ENCODE results near the gene PGS1. TPM values are rescaled to one million over a fixed set of nuclear protein-coding genes. Genes with fewer than 3 reads are reported as not detected.

The PGS1 gene
- total and polyA plus RNA-seq, 2 of the 8 experiments (the other 6 are each of a cell fraction or from before 2014, with no cell fraction given), result 46.7 to 60.0 TPM

GRCh38 chr17:78353834-78354233, 24.6 kb upstream of the PGS1 start:
- Histone ChIP-seq H2AFZ (ENCODE audit: low read length) (no peak overlapping the region), H3K36me3 (ENCODE audit: control insufficient read depth in 2 of 4, insufficient read depth in 4 of 4, low read length in 3 of 4) (peaks cover 2 to 19% (median 7%) of the 10 kb centered on the region in 4 experiments; a peak in 5 of 8 replicates), H4K20me1 (replicated peaks in 1 of 2; ENCODE audit: control insufficient read depth in 1 of 2, insufficient read depth in 2 of 2, low read length in 2 of 2) (peaks cover 16 to 20% of the 10 kb centered on the region in 2 experiments), H3K18ac (ENCODE audit: extremely low read depth, low read length) (peak overlapping the region; percentile 78; the same call in 1 of the 2 replicates), H2BK5ac (ENCODE audit: low read depth, low read length) (peak overlapping the region; percentile 95), H3K9me3 (ENCODE audit: insufficient read depth in 2 of 2, low read depth in 1 of 2, low read length in 1 of 2) (no peaks in the 10 kb centered on the region), H3K79me2 (ENCODE audit: control insufficient read depth in 1 of 2, insufficient read depth in 2 of 2, low read length in 2 of 2) (peaks cover 8 to 19% of the 10 kb centered on the region in 2 experiments; a peak in 3 of 4 replicates), H3K4ac (replicated peaks; ENCODE audit: insufficient read length, low read depth, low read length) (peak overlapping the region; percentile 61), H2BK120ac (replicated peaks; ENCODE audit: low read depth, low read length) (peak overlapping the region; percentile 98), H2BK15ac (ENCODE audit: low read length) (peak overlapping the region; percentile 53; the same call in 1 of the 2 replicates), H4K5ac (ENCODE audit: insufficient read length, low read depth, low read length) (peak overlapping the region; percentile 26), H2AK5ac (ENCODE audit: low read depth, low read length) (peak overlapping the region; percentile 91), H4K8ac (ENCODE audit: extremely low read depth, insufficient read depth, low read length) (no peak overlapping the region), H2BK20ac (ENCODE audit: low read length) (peak overlapping the region; percentile 99), H3K4me3 (ENCODE audit: extremely low read depth in 1 of 4, insufficient read depth in 2 of 4, low read depth in 3 of 4, low read length in 4 of 4) (peak overlapping the region in 2 of 4 experiments; percentile 14 to 54; a peak in 4 of 8 replicates), H2BK12ac (ENCODE audit: low read depth, low read length) (peak overlapping the region; percentile 97), H3K4me1 (replicated peaks in 1 of 4; ENCODE audit: control insufficient read depth in 3 of 4, insufficient read depth in 4 of 4, low read length in 3 of 4) (peaks cover 15 to 54% (median 36%) of the 10 kb centered on the region in 4 experiments), H3K23me2 (ENCODE audit: low read depth, low read length) (peaks cover 8% of the 10 kb centered on the region; the same call in 1 of the 2 replicates), H3K27ac (ENCODE audit: low read depth, low read length) (peak overlapping the region; percentile 67; the same call in 1 of the 2 replicates), H3K14ac (ENCODE audit: insufficient read length) (no peak overlapping the region), H4K91ac (replicated peaks; ENCODE audit: insufficient read length, low read length) (peak overlapping the region; percentile 79), H3K27me3 (replicated peaks in 1 of 4; ENCODE audit: control insufficient read depth in 3 of 4, extremely low read depth in 1 of 4, insufficient read depth in 3 of 4, low read length in 3 of 4) (peaks cover 0 to 26% (median 11%) of the 10 kb centered on the region in 4 experiments; a peak in 4 of 7 replicates), H3K23ac (ENCODE audit: insufficient read length) (no peak overlapping the region), H3K56ac (replicated peaks; ENCODE audit: insufficient read length, low read depth, low read length) (no peak overlapping the region), H3K4me2 (ENCODE audit: insufficient read depth in 1 of 2, low read depth in 2 of 2, low read length in 2 of 2) (peak overlapping the region; percentile 56 to 66), H3K9ac (replicated peaks in 1 of 4; ENCODE audit: extremely low read depth in 1 of 4, low read depth in 3 of 4, low read length in 3 of 4) (no peak overlapping the region), H3K79me1 (ENCODE audit: low read depth, low read length) (no peaks in the 10 kb centered on the region)
- POLR2A ChIA-PET (ENCODE audit: partially characterized antibody), result interaction anchor here (1.3 kb wide), 1 partner anchor 37 kb away, joined by 5 read pairs; no protein-coding TSS in a partner anchor
- DNase-seq (ENCODE audit: low read depth in 1 of 2, low spot score in 2 of 2) (no peak), FAIRE-seq (no peak)
- no peak for TF ChIP-seq SAP30 (IDR thresholded peaks at IDR 0.05; ENCODE audit: insufficient read depth, insufficient replicate concordance, low read length)
- TF ChIP-seq KDM1A (IDR thresholded peaks at IDR 0.05; ENCODE audit: borderline replicate concordance, low read length), result peak; percentile 63; the same call in 1 of the 2 replicates
- CTCF ChIA-PET (ENCODE audit: partially characterized antibody), result interaction anchor here (1.2 kb wide), 1 partner anchor 42 kb away, joined by 3 read pairs; no protein-coding TSS in a partner anchor
- 79% methylated on average over 8 of the region's 8 CpGs; no CpG with 5 or more reads in 1 of the 2 experiments for WGBS, 2 experiments (ENCODE audit: extremely low coverage in 1 of 2, insufficient coverage in 1 of 2, insufficient read length in 1 of 2, insufficient replicate concordance in 2 of 2, low coverage in 1 of 2, low lambda C conversion rate in 2 of 2, missing lambda C conversion rate in 1 of 2)
